GM12891 (cell line): Measurements from ENCODE around the gene PLK5.

Experiments used
- DNase-seq: peaks from one replicate; pipeline ENCODE4 v3.0.0; 2011; ENCODE audit warnings: low spot score; ENCODE audit not compliant: insufficient read length
- FAIRE-seq: peaks from 2 replicates; lab custom pipeline; 2011; peaks lifted over from hg19 to GRCh38; lab: Jason Lieb, UNC
- PAX5 ChIP-seq: IDR thresholded peaks from 2 replicates; pipeline ENCODE4 v1.6.1; 2011; ENCODE audit warnings: low read length, moderate library complexity, mild to moderate bottlenecking; ENCODE audit not compliant: insufficient read depth, severe bottlenecking
- POLR2A ChIP-seq: IDR thresholded peaks from 2 replicates; pipeline ENCODE4 v1.6.1; 2011; ENCODE audit warnings: low read depth, low read length, control low read depth
- POLR2AphosphoS5 ChIP-seq: IDR thresholded peaks from 2 replicates; pipeline ENCODE4 v1.6.1; 2011; ENCODE audit warnings: low read depth, low read length, control low read depth
- POU2F2 ChIP-seq: IDR thresholded peaks from 2 replicates; pipeline ENCODE4 v1.6.1; 2011; ENCODE audit warnings: low read depth, mild to moderate bottlenecking, control low read depth, low read length, moderate library complexity
- SPI1 ChIP-seq: IDR thresholded peaks from 2 replicates; pipeline ENCODE4 v1.6.1; 2011; ENCODE audit warnings: low read depth, low read length, control low read depth
- TAF1 ChIP-seq: IDR thresholded peaks from 2 replicates; pipeline ENCODE4 v1.6.1; 2011; ENCODE audit warnings: low read depth, low read length, control low read depth

The PLK5 gene

GRCh38 chr19:1483131-1483978 lies 40.5 kb upstream of the PLK5 start:
- TF ChIP-seq SPI1 (no peak), PAX5 (no peak), POLR2A (no peak), POLR2AphosphoS5 (no peak), POU2F2 (no peak)
- FAIRE-seq (no peak), DNase-seq (no peak)

- TF ChIP-seq PAX5 (no peak), SPI1 (no peak), POU2F2 (no peak), TAF1 (no peak), POLR2A (no peak), POLR2AphosphoS5 (no peak)
- no peak for FAIRE-seq
These were observed 39.9 kb upstream of the PLK5 start for GRCh38 chr19:1483979-1484428.

GRCh38 chr19:1486720-1487575 lies 36.9 kb upstream of the PLK5 start:
- DNase-seq (no peak), FAIRE-seq (no peak)
- no peak for TF ChIP-seq POLR2A
- TF ChIP-seq POU2F2 = no peak
- no peak for TF ChIP-seq PAX5
- TF ChIP-seq SPI1 = no peak
- no peak for TF ChIP-seq POLR2AphosphoS5
- no peak for TF ChIP-seq TAF1

More at GRCh38 chr19:1483979-1484428, 39.9 kb upstream of the PLK5 start:
- no peak for DNase-seq

GRCh38 chr19:1487576-1488281 lies 36.1 kb upstream of the PLK5 start:
- DNase-seq (no peak), FAIRE-seq (no peak)
- no peak for TF ChIP-seq POLR2A
- no peak for TF ChIP-seq PAX5
- no peak for TF ChIP-seq TAF1
- TF ChIP-seq POU2F2 = no peak
- TF ChIP-seq SPI1 = no peak
- TF ChIP-seq POLR2AphosphoS5 = no peak

GRCh38 chr19:1488282-1488601 lies 35.6 kb upstream of the PLK5 start:
- FAIRE-seq = no peak
- no peak for TF ChIP-seq SPI1
- no peak for TF ChIP-seq POU2F2
- no peak for DNase-seq

- no peak for TF ChIP-seq SPI1
- no peak for TF ChIP-seq POU2F2
- no peak for TF ChIP-seq POLR2A
- no peak for TF ChIP-seq PAX5
- no peak for TF ChIP-seq TAF1
- TF ChIP-seq POLR2AphosphoS5 = no peak
- no peak for DNase-seq
These were observed 34.2 kb upstream of the PLK5 start for GRCh38 chr19:1489463-1490310.

GRCh38 chr19:1490311-1491113 lies 33.4 kb upstream of the PLK5 start, which contains the start of gene PCSK4:
PCSK4 (minus strand) TSS chr19:1490350; CDS start chr19:1490346, 4 bp downstream.
- FAIRE-seq = peak; percentile 99
- TF ChIP-seq PAX5 (no peak), POLR2A (no peak), TAF1 (no peak), POU2F2 (no peak), POLR2AphosphoS5 (no peak), SPI1 (no peak)
- DNase-seq = peak; percentile 97

More at GRCh38 chr19:1489463-1490310, 34.2 kb upstream of the PLK5 start:
- FAIRE-seq = no peak

GRCh38 chr19:1491114-1491848 lies 32.6 kb upstream of the PLK5 start, which contains the start of gene REEP6:
REEP6 (plus strand) TSS chr19:1491181; CDS start chr19:1491270, 89 bp downstream.
- DNase-seq (no peak), FAIRE-seq (no peak)
- no peak for TF ChIP-seq PAX5
- no peak for TF ChIP-seq SPI1
- no peak for TF ChIP-seq POLR2A
- no peak for TF ChIP-seq TAF1
- TF ChIP-seq POLR2AphosphoS5 = no peak
- no peak for TF ChIP-seq POU2F2

- TF ChIP-seq POLR2AphosphoS5 = no peak
- no peak for TF ChIP-seq POLR2A
- TF ChIP-seq POU2F2 = no peak
- TF ChIP-seq PAX5 = no peak
- TF ChIP-seq SPI1 = no peak
- TF ChIP-seq TAF1 = no peak
- FAIRE-seq = peak; percentile 41
- DNase-seq = no peak
These were observed 32.1 kb upstream of the PLK5 start for GRCh38 chr19:1491849-1492170.
